Measurements from ENCODE around the gene EIF4G2. TPM values are rescaled to one million over a fixed set of nuclear protein-coding genes. Genes with fewer than 3 reads are reported as not detected.
A peak's percentile ranks its signal among the peaks of the same experiment; 100 is the strongest.

The EIF4G2 gene
- polyA plus RNA-seq, 4 donors: 208 to 449 (median 245) TPM

- peaks cover 18 to 26% (median 25%) of the 10 kb centered on the region in 3 donors for H3K36me3 ChIP-seq (ENCODE audit: control insufficient read depth in 3 of 3, insufficient read depth in 2 of 3, low read depth in 1 of 3, low read length in 3 of 3)
Observed at GRCh38 chr11:10778217-10778970, 30.3 kb downstream of the EIF4G2 start.

GRCh38 chr11:10777806-10778205 lies 30.9 kb downstream of the EIF4G2 start:
- H3K36me3 ChIP-seq (ENCODE audit: control insufficient read depth in 3 of 3, insufficient read depth in 2 of 3, low read depth in 1 of 3, low read length in 3 of 3): peaks cover 23 to 27% (median 25%) of the 10 kb centered on the region in 3 donors
- FAIRE-seq: no peak

More at GRCh38 chr11:10778217-10778970, 30.3 kb downstream of the EIF4G2 start:
- no peak for FAIRE-seq
- 79 to 92% (median 86%) methylated on average over 13 of the region's 13 CpGs for WGBS, 3 donors
- Histone ChIP-seq H3K27ac (ENCODE audit: low read depth in 1 of 3, low read length in 2 of 3) (no peak overlapping the region), H3K27me3 (ENCODE audit: control insufficient read depth in 3 of 3, insufficient read depth in 3 of 3, low read length in 3 of 3) (no peaks in the 10 kb centered on the region), H3K4me1 (ENCODE audit: control insufficient read depth in 3 of 3, insufficient read depth in 2 of 3, low read depth in 1 of 3, low read length in 2 of 3) (no peaks in the 10 kb centered on the region), H3K4me3 (ENCODE audit: low read depth in 1 of 3, low read length in 3 of 3) (no peak overlapping the region), H3K9me3 (ENCODE audit: control insufficient read depth in 2 of 2, insufficient read depth in 1 of 2, low read depth in 1 of 2, low read length in 1 of 2) (no peaks in the 10 kb centered on the region)
- DNase-seq: no peak

GRCh38 chr11:10777393-10777793 lies 31.3 kb downstream of the EIF4G2 start:
- no peaks in the 10 kb centered on the region for H3K9me3 ChIP-seq (ENCODE audit: control insufficient read depth in 2 of 2, insufficient read depth in 1 of 2, low read depth in 1 of 2, low read length in 1 of 2)
- DNase-seq: no peak
- no peak overlapping the region for H3K27ac ChIP-seq (ENCODE audit: low read depth in 1 of 3, low read length in 2 of 3)
- H3K36me3 ChIP-seq (ENCODE audit: control insufficient read depth in 3 of 3, insufficient read depth in 2 of 3, low read depth in 1 of 3, low read length in 3 of 3): peaks cover 23 to 32% (median 25%) of the 10 kb centered on the region in 3 donors
- H3K4me1 ChIP-seq (ENCODE audit: control insufficient read depth in 3 of 3, insufficient read depth in 2 of 3, low read depth in 1 of 3, low read length in 2 of 3): no peaks in the 10 kb centered on the region
- no peaks in the 10 kb centered on the region for H3K27me3 ChIP-seq (ENCODE audit: control insufficient read depth in 3 of 3, insufficient read depth in 3 of 3, low read length in 3 of 3)
- FAIRE-seq: no peak
- H3K4me3 ChIP-seq (ENCODE audit: low read depth in 1 of 3, low read length in 3 of 3): no peak overlapping the region
- 76 to 81% (median 80%) methylated on average over 3 of the region's 3 CpGs for WGBS, 3 donors

More at GRCh38 chr11:10777806-10778205, 30.9 kb downstream of the EIF4G2 start:
- Histone ChIP-seq H3K27ac (ENCODE audit: low read depth in 1 of 3, low read length in 2 of 3) (no peak overlapping the region), H3K27me3 (ENCODE audit: control insufficient read depth in 3 of 3, insufficient read depth in 3 of 3, low read length in 3 of 3) (no peaks in the 10 kb centered on the region), H3K9me3 (ENCODE audit: control insufficient read depth in 2 of 2, insufficient read depth in 1 of 2, low read depth in 1 of 2, low read length in 1 of 2) (no peaks in the 10 kb centered on the region), H3K4me3 (ENCODE audit: low read depth in 1 of 3, low read length in 3 of 3) (no peak overlapping the region), H3K4me1 (ENCODE audit: control insufficient read depth in 3 of 3, insufficient read depth in 2 of 3, low read depth in 1 of 3, low read length in 2 of 3) (no peaks in the 10 kb centered on the region)
- 75 to 79% (median 76%) methylated on average over 6 of the region's 6 CpGs for WGBS, 3 donors
- no peak for DNase-seq

GRCh38 chr11:10774811-10775210 lies 33.9 kb downstream of the EIF4G2 start:
- DNase-seq: no peak
- Histone ChIP-seq H3K4me1 (ENCODE audit: control insufficient read depth in 3 of 3, insufficient read depth in 2 of 3, low read depth in 1 of 3, low read length in 2 of 3) (no peaks in the 10 kb centered on the region), H3K4me3 (ENCODE audit: low read depth in 1 of 3, low read length in 3 of 3) (no peak overlapping the region), H3K27ac (ENCODE audit: low read depth in 1 of 3, low read length in 2 of 3) (no peak overlapping the region), H3K27me3 (ENCODE audit: control insufficient read depth in 3 of 3, insufficient read depth in 3 of 3, low read length in 3 of 3) (no peaks in the 10 kb centered on the region), H3K9me3 (ENCODE audit: control insufficient read depth in 2 of 2, insufficient read depth in 1 of 2, low read depth in 1 of 2, low read length in 1 of 2) (no peaks in the 10 kb centered on the region), H3K36me3 (ENCODE audit: control insufficient read depth in 3 of 3, insufficient read depth in 2 of 3, low read depth in 1 of 3, low read length in 3 of 3) (peaks cover 23 to 32% (median 27%) of the 10 kb centered on the region in 3 donors)
- WGBS, 3 donors: 83 to 89% (median 85%) methylated on average over 2 of the region's 2 CpGs
- no peak for FAIRE-seq

GRCh38 chr11:10771457-10771856 lies 37.3 kb downstream of the EIF4G2 start:
- 90 to 97% (median 96%) methylated on average over 1 of the region's 1 CpG for WGBS, 3 donors
- no peak overlapping the region for H3K27ac ChIP-seq (ENCODE audit: low read depth in 1 of 3, low read length in 2 of 3)
- H3K9me3 ChIP-seq (ENCODE audit: control insufficient read depth in 2 of 2, insufficient read depth in 1 of 2, low read depth in 1 of 2, low read length in 1 of 2): no peaks in the 10 kb centered on the region
- no peak overlapping the region for H3K4me3 ChIP-seq (ENCODE audit: low read depth in 1 of 3, low read length in 3 of 3)
- H3K36me3 ChIP-seq (ENCODE audit: control insufficient read depth in 3 of 3, insufficient read depth in 2 of 3, low read depth in 1 of 3, low read length in 3 of 3): peaks cover 19 to 28% (median 22%) of the 10 kb centered on the region in 3 donors
- H3K4me1 ChIP-seq (ENCODE audit: control insufficient read depth in 3 of 3, insufficient read depth in 2 of 3, low read depth in 1 of 3, low read length in 2 of 3): no peaks in the 10 kb centered on the region
- DNase-seq: no peak
- no peak for FAIRE-seq
- no peaks in the 10 kb centered on the region for H3K27me3 ChIP-seq (ENCODE audit: control insufficient read depth in 3 of 3, insufficient read depth in 3 of 3, low read length in 3 of 3)

GRCh38 chr11:10770626-10771254 lies 38.0 kb downstream of the EIF4G2 start:
- 52 to 57% (median 56%) methylated on average over 2 of the region's 2 CpGs for WGBS, 3 donors
- DNase-seq (peak; percentile 45 to 47), FAIRE-seq (no peak)
- Histone ChIP-seq H3K9me3 (ENCODE audit: control insufficient read depth in 2 of 2, insufficient read depth in 1 of 2, low read depth in 1 of 2, low read length in 1 of 2) (no peaks in the 10 kb centered on the region), H3K4me3 (ENCODE audit: low read depth in 1 of 3, low read length in 3 of 3) (no peak overlapping the region), H3K27ac (ENCODE audit: low read depth in 1 of 3, low read length in 2 of 3) (no peak overlapping the region), H3K4me1 (ENCODE audit: control insufficient read depth in 3 of 3, insufficient read depth in 2 of 3, low read depth in 1 of 3, low read length in 2 of 3) (no peaks in the 10 kb centered on the region), H3K36me3 (ENCODE audit: control insufficient read depth in 3 of 3, insufficient read depth in 2 of 3, low read depth in 1 of 3, low read length in 3 of 3) (peaks cover 18 to 22% (median 19%) of the 10 kb centered on the region in 3 donors), H3K27me3 (ENCODE audit: control insufficient read depth in 3 of 3, insufficient read depth in 3 of 3, low read length in 3 of 3) (no peaks in the 10 kb centered on the region)

- WGBS, 3 donors: 87 to 97% (median 91%) methylated on average over 12 of the region's 12 CpGs
- DNase-seq (no peak), FAIRE-seq (no peak)
- H3K4me3 ChIP-seq (ENCODE audit: low read depth in 1 of 3, low read length in 3 of 3): no peak overlapping the region
- no peaks in the 10 kb centered on the region for H3K27me3 ChIP-seq (ENCODE audit: control insufficient read depth in 3 of 3, insufficient read depth in 3 of 3, low read length in 3 of 3)
- no peak overlapping the region for H3K27ac ChIP-seq (ENCODE audit: low read depth in 1 of 3, low read length in 2 of 3)
- H3K9me3 ChIP-seq (ENCODE audit: control insufficient read depth in 2 of 2, insufficient read depth in 1 of 2, low read depth in 1 of 2, low read length in 1 of 2): no peaks in the 10 kb centered on the region
- H3K4me1 ChIP-seq (ENCODE audit: control insufficient read depth in 3 of 3, insufficient read depth in 2 of 3, low read depth in 1 of 3, low read length in 2 of 3): no peaks in the 10 kb centered on the region
- H3K36me3 ChIP-seq (ENCODE audit: control insufficient read depth in 3 of 3, insufficient read depth in 2 of 3, low read depth in 1 of 3, low read length in 3 of 3): peaks cover 14 to 23% (median 21%) of the 10 kb centered on the region in 3 donors
Observed at GRCh38 chr11:10764412-10764811, 44.3 kb downstream of the EIF4G2 start.

- Histone ChIP-seq H3K4me3 (ENCODE audit: low read depth in 1 of 3, low read length in 3 of 3) (no peak overlapping the region), H3K36me3 (ENCODE audit: control insufficient read depth in 3 of 3, insufficient read depth in 2 of 3, low read depth in 1 of 3, low read length in 3 of 3) (peaks cover 10 to 21% (median 19%) of the 10 kb centered on the region in 3 donors), H3K27ac (ENCODE audit: low read depth in 1 of 3, low read length in 2 of 3) (no peak overlapping the region), H3K9me3 (ENCODE audit: control insufficient read depth in 2 of 2, insufficient read depth in 1 of 2, low read depth in 1 of 2, low read length in 1 of 2) (no peaks in the 10 kb centered on the region), H3K4me1 (ENCODE audit: control insufficient read depth in 3 of 3, insufficient read depth in 2 of 3, low read depth in 1 of 3, low read length in 2 of 3) (no peaks in the 10 kb centered on the region), H3K27me3 (ENCODE audit: control insufficient read depth in 3 of 3, insufficient read depth in 3 of 3, low read length in 3 of 3) (no peaks in the 10 kb centered on the region)
- 89 to 92% (median 91%) methylated on average over 4 of the region's 4 CpGs for WGBS, 3 donors
- no peak for FAIRE-seq
- no peak for DNase-seq
Observed at GRCh38 chr11:10763766-10764165, 45.0 kb downstream of the EIF4G2 start.

Data from small intestine (tissue), 7 donors.